ENCODE data around the gene HOGA1.

GRCh38 chr10:97548828-97549455 lies 35.2 kb upstream of the HOGA1 start:
- TF ChIP-seq CTCF (IDR thresholded peaks at IDR 0.05) (no peak), POLR2A (IDR thresholded peaks at IDR 0.05) (no peak)
